Adrenal gland (tissue), 12 donors: ENCODE results near the gene MYO9B. TPM values are rescaled to one million over a fixed set of nuclear protein-coding genes. Genes with fewer than 3 reads are reported as not detected.

Experiments
- DNase-seq, 7 donors: peaks; one replicate each; pipeline ENCODE4 v3.0.0-alpha.2; 2019 to 2020
- H3K27ac ChIP-seq, 5 donors: fragments of 200-600 bp; sonication (generic) in 4 of 5; 1 replicate in 3 of 5; 2 replicates in 2 of 5; pipeline versions ENCODE4 v1.5.1 to v1.8.0; 2016 to 2020; ENCODE audit warnings: mild to moderate bottlenecking in 1 of 5
- H3K27me3 ChIP-seq: fragments of 200-600 bp; 2 replicates; pipeline ENCODE4 v1.8.0; 2021
- H3K36me3 ChIP-seq, 2 donors: fragments of 200-600 bp; replicated peaks in 1 of 2; 1 replicate in 1 of 2; 2 replicates in 1 of 2; pipeline versions ENCODE4 v1.5.1 to v1.8.0; 2018 to 2022
- H3K4me1 ChIP-seq, 2 donors: fragments of 200-600 bp; replicated peaks in 1 of 2; 1 replicate in 1 of 2; 2 replicates in 1 of 2; pipeline versions ENCODE4 v1.5.1 to v1.8.0; 2018 to 2021
- H3K4me3 ChIP-seq, 4 donors: fragments of 200-600 bp; sonication (generic) in 3 of 4; one replicate each; pipeline ENCODE4 v1.5.1; 2016 to 2018
- H3K9me3 ChIP-seq, 3 donors: fragments of 200-600 bp; sonication (generic) in 1 of 3; replicated peaks in 1 of 3; 1 replicate in 2 of 3; 2 replicates in 1 of 3; pipeline versions ENCODE4 v1.5.1 to v1.8.0; 2016 to 2021
- CTCF ChIP-seq, 6 experiments: fragments of 450-650 bp in 4 of 6; fragments of 200-600 bp in 2 of 6; sonication (generic) in 1 of 6; IDR thresholded peaks; 1 replicate in 5 of 6; 2 replicates in 1 of 6; pipeline versions ENCODE4 v1.5.1 to v1.8.0; 2016 to 2021; ENCODE audit warnings: antibody characterized with exemption in 6 of 6, mild to moderate bottlenecking in 2 of 6, moderate library complexity in 1 of 6
- POLR2A ChIP-seq, 2 donors: fragments of 450-650 bp; IDR thresholded peaks; one replicate each; pipeline ENCODE4 v1.6.1; 2017; ENCODE audit warnings: antibody characterized with exemption in 2 of 2, mild to moderate bottlenecking in 2 of 2, moderate library complexity in 1 of 2
- WGBS, 4 donors: extraction: QIAGEN DNeasy Blood & Tissue Kit in 2 of 4; methylation state at CpG; one replicate each; pipeline versions ENCODE4 v1.1.5 to v1.1.7; 2013 to 2017; 5-methylcytosine and 5-hydroxymethylcytosine counted together
- intact Hi-C, 2 donors: fragments of 100-400 bp; cut with DNase I; formaldehyde crosslinking; loops; one replicate each; pipeline versions ENCODE4 v1.14.1 to v1.15.0; 2022 to 2023
- polyA plus RNA-seq, 3 donors: library from polyadenylated mRNA; stranded (reverse); fragments of 200-250 nt in 2 of 3; fragments of 350-450 nt in 1 of 3; fragmentation: Illumina TruSeq in 1 of 3; extraction: RNeasy Lipid Tissue Mini Kit (QIAGEN cat#74804) in 1 of 3; gene quantifications; one replicate each; pipeline ENCODE4 v1.2.3, GENCODE V29; 2013 to 2014
- total RNA-seq, 9 donors: library from RNA; depleted of rRNA in 4 of 9; stranded (reverse); fragments of >200 nt in 4 of 9; fragments of 120-200 nt in 1 of 9; fragmentation: NEBNext Ultra II Directional in 1 of 9; extraction: Animal tissue kit (Norgen Biotek cat#: 25700) in 1 of 9; gene quantifications; one replicate each; pipeline versions ENCODE4 v1.1.0 to v1.2.4, GENCODE V29; 2013 to 2023
- donor health status: healthy with polysubstance abuse.
- donor health status: Bipolar disorder and iron deficiency.
- donor health status: DM: yes; HTN: yes; CAD: no.
- donor health status: DM: no; HTN: no; CAD: no.
- donor health status: DM: no; HTN: no; CAD: no.
- donor health status: DM: yes; HTN: yes; CAD: no.

MYO9B gene
- total and polyA plus RNA-seq, 12 donors, result 23.6 to 236 (median 86.3) TPM

- TF ChIP-seq CTCF (IDR thresholded peaks at IDR 0.05) (no peak), POLR2A (IDR thresholded peaks at IDR 0.05) (no peak)
- H3K36me3 ChIP-seq, result peaks cover 0 to 74% of the 10 kb centered on the region in 2 donors
- H3K4me1 ChIP-seq, result no peaks in the 10 kb centered on the region
- no peaks in the 10 kb centered on the region for H3K9me3 ChIP-seq
- 77 to 84% (median 81%) methylated on average over 11 to 13 of the region's 13 CpGs for WGBS, 4 donors
- intact Hi-C loops, result no loop called here
- DNase-seq, result peak in 2 of 7 donors; percentile 32 to 43
- no peaks in the 10 kb centered on the region for H3K27me3 ChIP-seq
- no peak overlapping the region for H3K27ac ChIP-seq
- H3K4me3 ChIP-seq, result no peak overlapping the region
Observed at GRCh38 chr19:17170538-17171297, 95.1 kb downstream of the MYO9B start.

GRCh38 chr19:17171874-17172273 lies 96.3 kb downstream of the MYO9B start:
- TF ChIP-seq POLR2A (IDR thresholded peaks at IDR 0.05) (no peak), CTCF (IDR thresholded peaks at IDR 0.05) (no peak)
- Histone ChIP-seq H3K9me3 (no peaks in the 10 kb centered on the region), H3K4me3 (no peak overlapping the region), H3K27me3 (no peaks in the 10 kb centered on the region), H3K36me3 (peaks cover 0 to 77% of the 10 kb centered on the region in 2 donors), H3K4me1 (no peaks in the 10 kb centered on the region), H3K27ac (no peak overlapping the region)
- no peak for DNase-seq
- intact Hi-C loops, result no loop called here
- WGBS, 4 donors, result 86 to 92% (median 90%) methylated on average over 8 of the region's 8 CpGs

- no peak overlapping the region for H3K4me3 ChIP-seq
- no peak for TF ChIP-seq CTCF (IDR thresholded peaks at IDR 0.05)
- no peak for TF ChIP-seq POLR2A (IDR thresholded peaks at IDR 0.05)
- intact Hi-C loops, result no loop called here
- H3K36me3 ChIP-seq, result peaks cover 0 to 81% of the 10 kb centered on the region in 2 donors
- H3K27me3 ChIP-seq, result no peaks in the 10 kb centered on the region
- no peaks in the 10 kb centered on the region for H3K4me1 ChIP-seq
- no peak overlapping the region for H3K27ac ChIP-seq
- DNase-seq, result no peak
- 80 to 93% (median 92%) methylated on average over 21 to 33 of the region's 33 CpGs for WGBS, 4 donors
- no peaks in the 10 kb centered on the region for H3K9me3 ChIP-seq
Observed at GRCh38 chr19:17172624-17173345, 97.2 kb downstream of the MYO9B start.

GRCh38 chr19:17178291-17178690 lies 102.7 kb downstream of the MYO9B start:
- intact Hi-C loops, result no loop called here
- no peak for DNase-seq
- Histone ChIP-seq H3K9me3 (no peaks in the 10 kb centered on the region), H3K27ac (no peak overlapping the region), H3K4me1 (no peaks in the 10 kb centered on the region), H3K27me3 (no peaks in the 10 kb centered on the region), H3K4me3 (no peak overlapping the region), H3K36me3 (peaks cover 0 to 67% of the 10 kb centered on the region in 2 donors)
- TF ChIP-seq CTCF (IDR thresholded peaks at IDR 0.05), result no peak
- WGBS, 4 donors, result 90 to 96% (median 94%) methylated on average over 10 of the region's 10 CpGs
